HFFc6 (cell line): ENCODE data around the gene KCNA5. TPM values are rescaled to one million over a fixed set of nuclear protein-coding genes. Genes with fewer than 3 reads are reported as not detected.

Experiments used
- DNase-seq: peaks from one replicate; pipeline ENCODE4 v3.0.0-alpha.2; 2018
- H3K27ac Mint-ChIP-seq: 2 replicates; pipeline ENCODE4 v1.8.0; 2020; ENCODE audit warnings: mild to moderate bottlenecking, mixed read lengths
- H3K27me3 Mint-ChIP-seq: 2 replicates; pipeline ENCODE4 v1.8.0; 2021; ENCODE audit warnings: mild to moderate bottlenecking, moderate library complexity, mixed read lengths; ENCODE audit not compliant: insufficient read depth
- H3K36me3 Mint-ChIP-seq: 2 replicates; pipeline ENCODE4 v1.8.0; 2021; ENCODE audit warnings: low read depth, mixed read lengths
- H3K4me1 Mint-ChIP-seq: 2 replicates; pipeline ENCODE4 v1.8.0; 2020; ENCODE audit warnings: low read depth, mixed read lengths
- H3K4me3 Mint-ChIP-seq: 2 replicates; pipeline ENCODE4 v1.8.0; 2020; ENCODE audit warnings: mild to moderate bottlenecking, moderate library complexity, mixed read lengths
- H3K9me3 Mint-ChIP-seq: 2 replicates; pipeline ENCODE4 v1.8.0; 2020; ENCODE audit warnings: mild to moderate bottlenecking, mixed read lengths
- CTCF ChIP-seq: fragments of 200-600 bp; sonication (generic); IDR thresholded peaks from 2 replicates; pipeline ENCODE4 v1.5.0; 2021; ENCODE audit warnings: antibody characterized with exemption, mild to moderate bottlenecking
- total RNA-seq, 6 experiments: library from RNA; stranded (reverse); fragmentation: NEBNext Ultra II Directional; extraction: Animal tissue kit (Norgen Biotek cat#: 25700); gene quantifications; 2 replicates in 1 of 6; 3 replicates in 5 of 6; pipeline ENCODE4 v1.2.3, GENCODE V29; 2021

The KCNA5 gene
- total RNA-seq, 6 experiments from 2014 or later, result not detected

- TF ChIP-seq CTCF, result no peak
- Mint-ChIP-seq H3K9me3 (no peaks in the 10 kb centered on the region), H3K27me3 (peaks cover 44% of the 10 kb centered on the region), H3K4me3 (no peak overlapping the region), H3K4me1 (no peaks in the 10 kb centered on the region), H3K36me3 (no peaks in the 10 kb centered on the region), H3K27ac (no peak overlapping the region)
- DNase-seq, result no peak
Measured at GRCh38 chr12:5060958-5061357, 17.3 kb downstream of the KCNA5 start.

- Mint-ChIP-seq H3K27ac (no peak overlapping the region), H3K4me3 (no peak overlapping the region), H3K27me3 (peaks cover 44% of the 10 kb centered on the region), H3K9me3 (no peaks in the 10 kb centered on the region), H3K4me1 (no peaks in the 10 kb centered on the region), H3K36me3 (no peaks in the 10 kb centered on the region)
- TF ChIP-seq CTCF, result no peak
- DNase-seq, result no peak
Measured at GRCh38 chr12:5063149-5063548, 19.5 kb downstream of the KCNA5 start.

- Mint-ChIP-seq H3K27ac (no peak overlapping the region), H3K9me3 (no peaks in the 10 kb centered on the region), H3K27me3 (peaks cover 45% of the 10 kb centered on the region), H3K4me3 (no peak overlapping the region), H3K36me3 (no peaks in the 10 kb centered on the region), H3K4me1 (no peaks in the 10 kb centered on the region)
- TF ChIP-seq CTCF, result no peak
- no peak for DNase-seq
Measured at GRCh38 chr12:5064913-5065490, 21.3 kb downstream of the KCNA5 start.

- Mint-ChIP-seq H3K36me3 (no peaks in the 10 kb centered on the region), H3K4me3 (no peak overlapping the region), H3K27ac (no peak overlapping the region), H3K9me3 (no peaks in the 10 kb centered on the region), H3K4me1 (no peaks in the 10 kb centered on the region), H3K27me3 (peaks cover 40% of the 10 kb centered on the region)
- DNase-seq, result no peak
- TF ChIP-seq CTCF, result no peak
Measured at GRCh38 chr12:5066251-5066650, 22.6 kb downstream of the KCNA5 start.

GRCh38 chr12:5068126-5068525 is 24.4 kb downstream of the KCNA5 start:
- Mint-ChIP-seq H3K27ac (no peak overlapping the region), H3K9me3 (no peaks in the 10 kb centered on the region), H3K4me1 (no peaks in the 10 kb centered on the region), H3K4me3 (no peak overlapping the region), H3K27me3 (peaks cover 34% of the 10 kb centered on the region), H3K36me3 (no peaks in the 10 kb centered on the region)
- TF ChIP-seq CTCF, result no peak
- DNase-seq, result no peak

GRCh38 chr12:5068619-5069018 is 24.9 kb downstream of the KCNA5 start:
- Mint-ChIP-seq H3K4me1 (no peaks in the 10 kb centered on the region), H3K36me3 (no peaks in the 10 kb centered on the region), H3K4me3 (no peak overlapping the region), H3K27me3 (peaks cover 35% of the 10 kb centered on the region), H3K9me3 (no peaks in the 10 kb centered on the region), H3K27ac (no peak overlapping the region)
- DNase-seq, result no peak
- TF ChIP-seq CTCF, result no peak
